Measurements from ENCODE around the gene YBX3.

Gene YBX3

DNA sequence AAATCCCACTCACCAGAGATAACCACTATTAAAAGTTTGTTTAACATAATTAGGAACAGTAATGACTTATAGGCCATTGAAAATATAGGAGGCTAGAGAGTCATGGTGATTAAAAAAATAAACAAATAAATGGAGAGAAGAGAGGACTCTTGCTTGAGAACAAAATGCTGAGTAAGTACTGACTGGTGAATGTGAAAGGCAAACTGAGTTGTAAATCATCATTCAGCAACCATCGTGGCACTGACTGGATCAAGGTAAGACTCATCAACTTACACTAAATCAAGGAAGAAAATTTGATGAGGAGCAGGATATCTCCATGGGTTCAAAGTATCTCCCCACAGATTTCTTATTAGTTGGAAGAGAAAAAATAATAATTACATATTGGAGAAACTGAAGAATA is 14.1 kb upstream of the YBX3 start:
- TF ChIP-seq, protein P1, sequence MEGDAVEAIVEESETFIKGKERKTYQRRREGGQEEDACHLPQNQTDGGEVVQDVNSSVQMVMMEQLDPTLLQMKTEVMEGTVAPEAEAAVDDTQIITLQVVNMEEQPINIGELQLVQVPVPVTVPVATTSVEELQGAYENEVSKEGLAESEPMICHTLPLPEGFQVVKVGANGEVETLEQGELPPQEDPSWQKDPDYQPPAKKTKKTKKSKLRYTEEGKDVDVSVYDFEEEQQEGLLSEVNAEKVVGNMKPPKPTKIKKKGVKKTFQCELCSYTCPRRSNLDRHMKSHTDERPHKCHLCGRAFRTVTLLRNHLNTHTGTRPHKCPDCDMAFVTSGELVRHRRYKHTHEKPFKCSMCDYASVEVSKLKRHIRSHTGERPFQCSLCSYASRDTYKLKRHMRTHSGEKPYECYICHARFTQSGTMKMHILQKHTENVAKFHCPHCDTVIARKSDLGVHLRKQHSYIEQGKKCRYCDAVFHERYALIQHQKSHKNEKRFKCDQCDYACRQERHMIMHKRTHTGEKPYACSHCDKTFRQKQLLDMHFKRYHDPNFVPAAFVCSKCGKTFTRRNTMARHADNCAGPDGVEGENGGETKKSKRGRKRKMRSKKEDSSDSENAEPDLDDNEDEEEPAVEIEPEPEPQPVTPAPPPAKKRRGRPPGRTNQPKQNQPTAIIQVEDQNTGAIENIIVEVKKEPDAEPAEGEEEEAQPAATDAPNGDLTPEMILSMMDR (IDR thresholded peaks at IDR 0.05; ENCODE audit: low read depth, low read length, missing control alignments) = no peak
- no peak overlapping the region for H3K4me3 ChIP-seq (ENCODE audit: low read depth, low read length)
- DNase-seq (ENCODE audit: low read depth) = no peak
- in situ Hi-C loops (cut with HindIII; ENCODE audit: low sequenced_read_pairs) = no loop called here

- no peak for DNase-seq (ENCODE audit: low read depth)
- H3K4me3 ChIP-seq (ENCODE audit: low read depth, low read length) = no peak overlapping the region
- in situ Hi-C loops (cut with HindIII; ENCODE audit: low sequenced_read_pairs) = no loop called here
- TF ChIP-seq, protein P1 (IDR thresholded peaks at IDR 0.05; ENCODE audit: low read depth, low read length, missing control alignments) = no peak
Measured at GRCh38 chr12:10736463-10736862, 13.3 kb upstream of the YBX3 start.

DNA sequence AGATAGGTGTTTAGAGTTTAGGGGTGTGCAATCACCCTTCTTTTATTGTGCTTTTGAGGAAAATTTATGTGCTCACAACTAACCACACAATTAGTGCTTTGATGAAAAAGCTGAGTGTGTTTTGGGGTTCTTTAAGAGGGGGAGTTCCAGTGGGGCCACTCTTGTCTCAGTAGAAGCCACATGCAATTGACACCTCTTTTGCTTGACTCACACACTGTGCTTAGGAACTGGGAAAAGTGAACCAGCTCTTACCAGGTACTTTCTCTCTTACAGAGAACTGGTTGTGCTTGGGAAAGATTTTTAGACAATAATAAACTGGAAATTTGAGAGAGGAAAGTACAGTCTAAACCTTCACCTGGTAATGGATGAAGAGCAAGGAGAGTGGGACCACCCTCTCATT is 12.3 kb upstream of the YBX3 start:
- H3K4me3 ChIP-seq (ENCODE audit: low read depth, low read length) = no peak overlapping the region
- in situ Hi-C loops (cut with HindIII; ENCODE audit: low sequenced_read_pairs) = no loop called here
- no peak for DNase-seq (ENCODE audit: low read depth)
- TF ChIP-seq, protein P1 (IDR thresholded peaks at IDR 0.05; ENCODE audit: low read depth, low read length, missing control alignments) = no peak

GRCh38 chr12:10732549-10732948 is 9.4 kb upstream of the YBX3 start:
- TF ChIP-seq, protein P1 (IDR thresholded peaks at IDR 0.05; ENCODE audit: low read depth, low read length, missing control alignments) = no peak
- no peak overlapping the region for H3K4me3 ChIP-seq (ENCODE audit: low read depth, low read length)
- DNase-seq (ENCODE audit: low read depth) = no peak
- in situ Hi-C loops (cut with HindIII; ENCODE audit: low sequenced_read_pairs) = no loop called here

GRCh38 chr12:10732066-10732465 is 8.9 kb upstream of the YBX3 start:
- DNase-seq (ENCODE audit: low read depth) = no peak

GRCh38 chr12:10730559-10730958 is 7.4 kb upstream of the YBX3 start:
- no peak for DNase-seq (ENCODE audit: low read depth)
- TF ChIP-seq, protein P1 (IDR thresholded peaks at IDR 0.05; ENCODE audit: low read depth, low read length, missing control alignments) = no peak
- in situ Hi-C loops (cut with HindIII; ENCODE audit: low sequenced_read_pairs) = no loop called here
- H3K4me3 ChIP-seq (ENCODE audit: low read depth, low read length) = no peak overlapping the region

More at GRCh38 chr12:10732066-10732465, 8.9 kb upstream of the YBX3 start:
- TF ChIP-seq, protein P1 (IDR thresholded peaks at IDR 0.05; ENCODE audit: low read depth, low read length, missing control alignments) = no peak
- H3K4me3 ChIP-seq (ENCODE audit: low read depth, low read length) = no peak overlapping the region
- in situ Hi-C loops (cut with HindIII; ENCODE audit: low sequenced_read_pairs) = no loop called here

DNA sequence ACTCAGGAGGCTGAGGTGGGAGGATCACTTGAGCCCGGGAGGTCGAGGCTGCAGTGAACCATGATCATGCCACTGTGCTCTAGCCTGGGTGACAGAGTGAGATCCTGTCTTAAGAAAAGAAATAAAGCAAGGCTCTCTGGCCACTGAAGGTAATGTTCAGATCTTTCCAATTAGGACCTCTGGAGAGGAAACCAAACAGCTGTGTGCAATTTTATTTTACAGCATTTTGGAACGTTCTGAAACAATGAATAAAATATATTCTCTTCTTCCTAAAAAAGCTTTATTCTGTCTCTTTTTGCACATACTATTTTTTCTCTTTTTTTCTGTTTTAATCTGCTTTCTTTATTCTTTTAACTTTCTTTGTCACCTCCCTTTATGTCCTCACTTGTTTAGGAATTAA is 5.0 kb upstream of the YBX3 start:
- TF ChIP-seq, protein P1 (IDR thresholded peaks at IDR 0.05; ENCODE audit: low read depth, low read length, missing control alignments) = no peak
- DNase-seq (ENCODE audit: low read depth) = no peak
- in situ Hi-C loops (cut with HindIII; ENCODE audit: low sequenced_read_pairs) = no loop called here
- H3K4me3 ChIP-seq (ENCODE audit: low read depth, low read length) = no peak overlapping the region
